ENCODE data around the gene RAPGEF2.

Gene RAPGEF2

GRCh38 chr4:159204566-159204965 is 101.7 kb downstream of the RAPGEF2 start:
- DNase-seq, result no peak

- DNase-seq, result no peak
These were observed 102.6 kb downstream of the RAPGEF2 start for GRCh38 chr4:159205466-159205865.

GRCh38 chr4:159206427-159206871 is 103.6 kb downstream of the RAPGEF2 start:
- no peak for DNase-seq

- DNase-seq, result no peak
These were observed 106.4 kb downstream of the RAPGEF2 start for GRCh38 chr4:159209249-159209648.

GRCh38 chr4:159210975-159211374 is 108.1 kb downstream of the RAPGEF2 start:
- DNase-seq, result peak; percentile 40

- no peak for DNase-seq
These were observed 109.9 kb downstream of the RAPGEF2 start for GRCh38 chr4:159212675-159213293.

GRCh38 chr4:159216834-159217233 is 114.0 kb downstream of the RAPGEF2 start:
- no peak for DNase-seq

GRCh38 chr4:159219862-159220261 is 117.0 kb downstream of the RAPGEF2 start:
- no peak for DNase-seq

- no peak for DNase-seq
These were observed 117.5 kb downstream of the RAPGEF2 start for GRCh38 chr4:159220353-159220752.

- no peak for DNase-seq
These were observed 118.4 kb downstream of the RAPGEF2 start for GRCh38 chr4:159221280-159221679.

GRCh38 chr4:159222043-159222552 is 119.2 kb downstream of the RAPGEF2 start:
- DNase-seq, result no peak

GRCh38 chr4:159224408-159224807 is 121.5 kb downstream of the RAPGEF2 start:
- DNase-seq, result no peak

- peak; percentile 20 for DNase-seq
These were observed 124.5 kb downstream of the RAPGEF2 start for GRCh38 chr4:159227378-159227777.

GRCh38 chr4:159227984-159228383 is 125.1 kb downstream of the RAPGEF2 start:
- peak; percentile 89 for DNase-seq

- peak; percentile 81 for DNase-seq
These were observed 126.3 kb downstream of the RAPGEF2 start for GRCh38 chr4:159229164-159229563.

- DNase-seq, result no peak
These were observed 129.7 kb downstream of the RAPGEF2 start for GRCh38 chr4:159232465-159233106.

- DNase-seq, result no peak
These were observed 133.0 kb downstream of the RAPGEF2 start for GRCh38 chr4:159235779-159236368.

- no peak for DNase-seq
These were observed 135.1 kb downstream of the RAPGEF2 start for GRCh38 chr4:159237975-159238374.

- DNase-seq, result no peak
These were observed 135.8 kb downstream of the RAPGEF2 start for GRCh38 chr4:159238631-159239030.

- DNase-seq, result no peak
These were observed 136.8 kb downstream of the RAPGEF2 start for GRCh38 chr4:159239629-159240028.

GRCh38 chr4:159240046-159240445 is 137.2 kb downstream of the RAPGEF2 start:
- no peak for DNase-seq

- DNase-seq, result no peak
These were observed 137.8 kb downstream of the RAPGEF2 start for GRCh38 chr4:159240687-159241086.

GRCh38 chr4:159242427-159242826 is 139.5 kb downstream of the RAPGEF2 start:
- no peak for DNase-seq
